K562 (cell line): ENCODE measurements around the gene RASGRP4. TPM values are rescaled to one million over a fixed set of nuclear protein-coding genes. Genes with fewer than 3 reads are reported as not detected.
A peak's percentile ranks its signal among the peaks of the same experiment; 100 is the strongest.

Experiments
- CBX1 ChIP-seq: sonication (generic); IDR thresholded peaks from 2 replicates; pipeline ENCODE4 v1.6.1; 2016; ENCODE audit warnings: antibody characterized with exemption, low read depth, mild to moderate bottlenecking
- CBX3 ChIP-seq, 2 experiments: IDR thresholded peaks; 1 replicate in 1 of 2; 2 replicates in 1 of 2; pipeline ENCODE4 v1.6.1; 2012; ENCODE audit warnings: inconsistent platforms in 2 of 2, low read length in 2 of 2, borderline replicate concordance in 1 of 2, control low read depth in 1 of 2
- CREB3 ChIP-seq: fragments of 450-650 bp; conservative IDR thresholded peaks from 2 replicates; pipeline ENCODE4 v1.6.1; 2016; ENCODE audit warnings: missing genetic modification characterization, low read depth, mild to moderate bottlenecking, missing compliant biosample characterization, moderate library complexity
- GABPB1 ChIP-seq: sonication (generic); formaldehyde crosslinking; IDR thresholded peaks from 2 replicates; pipeline ENCODE4 v1.8.0; 2022; ENCODE audit warnings: mild to moderate bottlenecking, missing genetic modification reagents
- IRF1 ChIP-seq: sonication (generic); formaldehyde crosslinking; IDR thresholded peaks from 2 replicates; pipeline ENCODE4 v1.8.0; 2022; ENCODE audit warnings: missing genetic modification reagents, mild to moderate bottlenecking, borderline replicate concordance
- JUND ChIP-seq, 2 experiments: IDR thresholded peaks; 2 replicates in 1 of 2; 3 replicates in 1 of 2; pipeline ENCODE4 v1.6.1; 2011; ENCODE audit warnings: borderline replicate concordance in 2 of 2, low read depth in 2 of 2, low read length in 2 of 2, improper control_type of control experiment in 1 of 2, missing biosample characterization in 1 of 2, missing genetic modification characterization in 1 of 2, missing genetic modification reagents in 1 of 2
- KLF1 ChIP-seq: fragments of 450-650 bp; IDR thresholded peaks from 2 replicates; pipeline ENCODE4 v1.6.1; 2016; ENCODE audit warnings: missing genetic modification characterization, missing compliant biosample characterization
- KLF16 ChIP-seq: IDR thresholded peaks from 2 replicates; pipeline ENCODE4 v1.6.1; 2016; ENCODE audit warnings: antibody characterized with exemption
- MAZ ChIP-seq, 2 experiments: fragments of 450-650 bp in 1 of 2; sonication (generic) in 1 of 2; formaldehyde crosslinking; IDR thresholded peaks in 1 of 2; conservative IDR thresholded peaks in 1 of 2; 2 replicates each; pipeline versions ENCODE4 v1.4.0 to v1.5.0; 2020; ENCODE audit warnings: mild to moderate bottlenecking in 1 of 2, missing genetic modification reagents in 1 of 2
- NFIC ChIP-seq: fragments of 450-650 bp; IDR thresholded peaks from 2 replicates; pipeline ENCODE4 v1.6.1; 2017; ENCODE audit warnings: mild to moderate bottlenecking, inconsistent platforms
- NR2C1 ChIP-seq, 2 experiments: fragments of 450-650 bp; IDR thresholded peaks; 2 replicates each; pipeline ENCODE4 v1.6.1; 2017; ENCODE audit warnings: mild to moderate bottlenecking in 2 of 2, antibody characterized with exemption in 1 of 2, inconsistent platforms in 1 of 2, missing compliant biosample characterization in 1 of 2, missing genetic modification characterization in 1 of 2
- POU5F1 ChIP-seq: fragments of 150-350 bp; IDR thresholded peaks from 2 replicates; pipeline ENCODE4 v1.6.1; 2014; ENCODE audit warnings: borderline replicate concordance, low read length, low read depth, mild to moderate bottlenecking; ENCODE audit not compliant: partially characterized antibody
- PRDM10 ChIP-seq: fragments of 450-650 bp; IDR thresholded peaks from 2 replicates; pipeline ENCODE4 v1.6.1; 2018; ENCODE audit not compliant: partially characterized antibody
- PTBP1 ChIP-seq: fragments of 200-400 bp; formaldehyde crosslinking; IDR thresholded peaks from 2 replicates; pipeline ENCODE4 v1.6.1; 2017; ENCODE audit warnings: low read depth, low read length
- RBM25 ChIP-seq: fragments of 200-400 bp; formaldehyde crosslinking; IDR thresholded peaks from 2 replicates; pipeline ENCODE4 v1.6.1; 2018; ENCODE audit warnings: low read length, low read depth, moderate library complexity; ENCODE audit not compliant: severe bottlenecking
- SMARCE1 ChIP-seq: fragments of 450-650 bp; IDR thresholded peaks from 2 replicates; pipeline ENCODE4 v1.7.1; 2016; ENCODE audit warnings: mild to moderate bottlenecking
- SP1 ChIP-seq: sonication (generic); formaldehyde crosslinking; IDR thresholded peaks from 2 replicates; pipeline ENCODE4 v1.8.1; 2022; ENCODE audit warnings: mild to moderate bottlenecking, missing genetic modification reagents
- SPI1 ChIP-seq: IDR thresholded peaks from 2 replicates; pipeline ENCODE4 v1.6.1; 2011; ENCODE audit warnings: low read depth, low read length, control low read depth, borderline replicate concordance
- ZBTB26 ChIP-seq: fragments of 450-650 bp; formaldehyde crosslinking; IDR thresholded peaks from 2 replicates; pipeline ENCODE4 v1.4.0; 2022; ENCODE audit warnings: missing genetic modification characterization
- ZEB2 ChIP-seq: fragments of 450-650 bp; IDR thresholded peaks from 2 replicates; pipeline ENCODE4 v1.6.1; 2016
- ZNF146 ChIP-seq: IDR thresholded peaks from one replicate; pipeline ENCODE4 v1.6.1; 2018; ENCODE audit warnings: missing compliant biosample characterization; ENCODE audit not compliant: unreplicated experiment
- polyA plus RNA-seq, 8 experiments: library from polyadenylated mRNA; depleted of rRNA in 4 of 8; stranded (reverse) in 5 of 8; unstranded in 3 of 8; fragments of >200 nt; fragmentation: Nextera tagmentation in 2 of 8; fragmentation: Illumina TruSeq in 1 of 8; extraction: Ambion mirVana in 2 of 8; extraction: Trizol in 1 of 8; gene quantifications; 2 replicates each; pipeline versions ENCODE4 v1.2.1 to v1.2.3, GENCODE V29; 2011 to 2014; ENCODE audit warnings: inconsistent platforms in 1 of 8, missing spikeins in 1 of 8
- total RNA-seq, 7 experiments: library from RNA; depleted of rRNA in 6 of 7; stranded (reverse); fragments of >200 nt in 6 of 7; fragmentation: Illumina TruSeq in 2 of 7; extraction: Trizol in 2 of 7; gene quantifications; 2 replicates each; pipeline versions ENCODE4 v1.2.1 to v1.2.3, GENCODE V29; 2011 to 2021; ENCODE audit warnings: low replicate concordance in 1 of 7

Gene RASGRP4
- total and polyA plus RNA-seq, 9 of the 15 experiments (the other 6 are each of a cell fraction or from before 2014, with no cell fraction given), result 0.39 to 4.6 (median 3.8) TPM

- TF ChIP-seq IRF1, result no peak
- TF ChIP-seq CBX3 (IDR thresholded peaks at IDR 0.05; ENCODE audit: borderline replicate concordance in 1 of 2, low read length in 2 of 2), result peak in 1 of 2 experiments; percentile 64; a peak in 1 of 3 replicates
- TF ChIP-seq CREB3 (tag), result no peak
- TF ChIP-seq ZNF146 (CRISPR knock-in tag), result peak; percentile 65
- 0 out of 2 replicates have a peak, but pooled peaks have one; percentile 28 for TF ChIP-seq GABPB1 (CRISPR knock-in tag)
- TF ChIP-seq SMARCE1, result 0 out of 2 replicates have a peak, but pooled peaks have one; percentile 34
- 0 out of 2 replicates have a peak, but pooled peaks have one; percentile 7 for TF ChIP-seq JUND (IDR thresholded peaks at IDR 0.05; ENCODE audit: borderline replicate concordance, low read depth, low read length)
- no peak for TF ChIP-seq JUND (tag; IDR thresholded peaks at IDR 0.05; ENCODE audit: borderline replicate concordance, low read depth, low read length)
- TF ChIP-seq CBX1, result peak; percentile 84; the same call in 1 of the 2 replicates
- TF ChIP-seq KLF16, result no peak
- TF ChIP-seq SPI1, result peak; percentile 86
- peak; percentile 74 for TF ChIP-seq PRDM10
- TF ChIP-seq SP1 (CRISPR knock-in tag), result peak; percentile 69
- TF ChIP-seq KLF1, result no peak
- TF ChIP-seq ZBTB26 (CRISPR knock-in tag), result no peak
- peak; percentile 74 for TF ChIP-seq ZEB2
- TF ChIP-seq POU5F1, result no peak
- peak in 1 of 2 experiments; percentile 15; a peak in 2 of 4 replicates for TF ChIP-seq MAZ (CRISPR knock-in tag; conservative IDR thresholded peaks at IDR 0.05 in 1 of 2, IDR thresholded peaks at IDR 0.05 in 1 of 2)
- TF ChIP-seq NR2C1 (IDR thresholded peaks at IDR 0.05), result no peak
- TF ChIP-seq NR2C1 (tag; IDR thresholded peaks at IDR 0.05), result no peak
- peak; percentile 82 for TF ChIP-seq RBM25
- TF ChIP-seq NFIC, result peak; percentile 33; the same call in 1 of the 2 replicates
- TF ChIP-seq PTBP1, result peak; percentile 83; the same call in 1 of the 2 replicates
Observed at GRCh38 chr19:38433268-38433733, 7.3 kb upstream of the RASGRP4 start, which contains the start of gene RYR1 (continued).
